Activated CD8-positive, alpha-beta memory T cell treated with anti-CD3 and anti-CD28 coated beads for 4 hours (primary cell): ENCODE data around the gene RIPPLY3.
"Not testable (repeated sequence)": the region's sequence is repeated elsewhere in the genome, so short reads cannot be mapped to it uniquely, and the experiment has no call there.

Experiments
- DNase-seq, 2 donors: peaks; one replicate each; pipeline ENCODE4 v3.0.0-alpha.2; 2020; ENCODE audit warnings: low read depth in 2 of 2

RIPPLY3 gene

GRCh38 chr21:37017951-37018679, 11.6 kb downstream of the RIPPLY3 start:
- no peak for DNase-seq

GRCh38 chr21:37026499-37026898, 20.0 kb downstream of the RIPPLY3 start:
- no peak for DNase-seq

GRCh38 chr21:37028570-37028969, 22.1 kb downstream of the RIPPLY3 start:
- no peak for DNase-seq

- DNase-seq = no peak
Measured at GRCh38 chr21:37030864-37031263, 24.4 kb downstream of the RIPPLY3 start.

GRCh38 chr21:37032293-37032692, 25.8 kb downstream of the RIPPLY3 start:
- DNase-seq = no peak

GRCh38 chr21:37032877-37033471, 26.5 kb downstream of the RIPPLY3 start:
- DNase-seq = no peak

- DNase-seq = not testable (repeated sequence)
Measured at GRCh38 chr21:37034394-37034793, 27.9 kb downstream of the RIPPLY3 start.

- no peak for DNase-seq
Measured at GRCh38 chr21:37036177-37036576, 29.7 kb downstream of the RIPPLY3 start.

GRCh38 chr21:37039411-37040075, 33.0 kb downstream of the RIPPLY3 start:
- no peak for DNase-seq

- DNase-seq = no peak
Measured at GRCh38 chr21:37040212-37040611, 33.7 kb downstream of the RIPPLY3 start.

GRCh38 chr21:37041706-37042271, 35.3 kb downstream of the RIPPLY3 start:
- DNase-seq = no peak

GRCh38 chr21:37043818-37044217, 37.3 kb downstream of the RIPPLY3 start:
- DNase-seq = no peak

- no peak for DNase-seq
Measured at GRCh38 chr21:37044643-37045042, 38.1 kb downstream of the RIPPLY3 start.

GRCh38 chr21:37045149-37045548, 38.6 kb downstream of the RIPPLY3 start:
- DNase-seq = no peak

GRCh38 chr21:37045556-37045955, 39.1 kb downstream of the RIPPLY3 start:
- DNase-seq = no peak

GRCh38 chr21:37047079-37047478, 40.6 kb downstream of the RIPPLY3 start:
- DNase-seq = no peak

GRCh38 chr21:37049741-37050140, 43.2 kb downstream of the RIPPLY3 start:
- DNase-seq = not testable (repeated sequence)

- no peak for DNase-seq
Measured at GRCh38 chr21:37055271-37055855, 48.9 kb downstream of the RIPPLY3 start.

- DNase-seq = no peak
Measured at GRCh38 chr21:37057614-37058013, 51.1 kb downstream of the RIPPLY3 start.

GRCh38 chr21:37058261-37058660, 51.8 kb downstream of the RIPPLY3 start:
- no peak for DNase-seq

- no peak for DNase-seq
Measured at GRCh38 chr21:37059181-37059580, 52.7 kb downstream of the RIPPLY3 start.

GRCh38 chr21:37060296-37060695, 53.8 kb downstream of the RIPPLY3 start:
- no peak for DNase-seq
